ENCODE data around the gene PEAK3.

The PEAK3 gene

DNA sequence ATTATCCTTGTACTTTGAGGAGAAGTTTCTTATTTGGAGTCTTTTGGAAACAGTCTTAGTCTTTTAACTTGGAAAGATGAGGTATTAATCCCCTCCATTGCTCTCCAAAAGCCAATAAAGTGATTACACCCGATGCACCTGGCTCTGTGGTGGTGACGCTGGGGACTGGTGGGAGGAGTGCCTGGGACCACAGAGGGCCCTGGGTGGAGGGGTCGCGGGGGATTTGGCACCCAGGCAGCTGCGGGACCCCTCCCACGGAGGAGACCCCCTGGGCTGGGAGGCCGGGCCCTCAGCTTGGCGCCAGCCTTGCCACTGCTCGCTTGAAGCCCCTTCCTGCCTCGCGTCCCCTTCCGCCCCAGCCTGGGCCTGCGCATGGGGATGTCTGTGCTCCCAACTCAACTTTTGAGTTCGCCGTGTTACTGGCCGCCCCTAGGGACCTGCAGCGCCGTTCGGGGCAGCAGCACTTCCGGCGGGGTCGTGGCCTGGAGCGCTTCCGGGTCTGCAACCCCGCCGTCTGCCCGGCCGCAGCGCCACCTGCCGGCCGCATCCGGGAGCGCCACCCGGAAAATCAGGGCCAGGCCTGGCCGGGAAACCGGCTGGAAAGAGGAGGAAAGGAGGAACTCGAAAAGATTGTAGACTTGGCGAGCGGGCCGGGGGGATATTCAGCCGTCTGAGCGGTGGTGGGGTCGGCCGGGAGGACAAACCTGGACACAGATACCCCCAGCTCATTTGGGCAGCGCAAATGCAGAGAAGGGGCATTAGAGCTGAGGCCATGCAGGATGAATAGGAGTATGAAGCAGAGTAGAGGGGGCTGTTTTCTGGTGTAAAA, 8.4 kb downstream of the PEAK3 start:
- TF ChIP-seq, protein P1, sequence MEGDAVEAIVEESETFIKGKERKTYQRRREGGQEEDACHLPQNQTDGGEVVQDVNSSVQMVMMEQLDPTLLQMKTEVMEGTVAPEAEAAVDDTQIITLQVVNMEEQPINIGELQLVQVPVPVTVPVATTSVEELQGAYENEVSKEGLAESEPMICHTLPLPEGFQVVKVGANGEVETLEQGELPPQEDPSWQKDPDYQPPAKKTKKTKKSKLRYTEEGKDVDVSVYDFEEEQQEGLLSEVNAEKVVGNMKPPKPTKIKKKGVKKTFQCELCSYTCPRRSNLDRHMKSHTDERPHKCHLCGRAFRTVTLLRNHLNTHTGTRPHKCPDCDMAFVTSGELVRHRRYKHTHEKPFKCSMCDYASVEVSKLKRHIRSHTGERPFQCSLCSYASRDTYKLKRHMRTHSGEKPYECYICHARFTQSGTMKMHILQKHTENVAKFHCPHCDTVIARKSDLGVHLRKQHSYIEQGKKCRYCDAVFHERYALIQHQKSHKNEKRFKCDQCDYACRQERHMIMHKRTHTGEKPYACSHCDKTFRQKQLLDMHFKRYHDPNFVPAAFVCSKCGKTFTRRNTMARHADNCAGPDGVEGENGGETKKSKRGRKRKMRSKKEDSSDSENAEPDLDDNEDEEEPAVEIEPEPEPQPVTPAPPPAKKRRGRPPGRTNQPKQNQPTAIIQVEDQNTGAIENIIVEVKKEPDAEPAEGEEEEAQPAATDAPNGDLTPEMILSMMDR (IDR thresholded peaks at IDR 0.05; ENCODE audit: low read depth, low read length), result peak; percentile 87

DNA sequence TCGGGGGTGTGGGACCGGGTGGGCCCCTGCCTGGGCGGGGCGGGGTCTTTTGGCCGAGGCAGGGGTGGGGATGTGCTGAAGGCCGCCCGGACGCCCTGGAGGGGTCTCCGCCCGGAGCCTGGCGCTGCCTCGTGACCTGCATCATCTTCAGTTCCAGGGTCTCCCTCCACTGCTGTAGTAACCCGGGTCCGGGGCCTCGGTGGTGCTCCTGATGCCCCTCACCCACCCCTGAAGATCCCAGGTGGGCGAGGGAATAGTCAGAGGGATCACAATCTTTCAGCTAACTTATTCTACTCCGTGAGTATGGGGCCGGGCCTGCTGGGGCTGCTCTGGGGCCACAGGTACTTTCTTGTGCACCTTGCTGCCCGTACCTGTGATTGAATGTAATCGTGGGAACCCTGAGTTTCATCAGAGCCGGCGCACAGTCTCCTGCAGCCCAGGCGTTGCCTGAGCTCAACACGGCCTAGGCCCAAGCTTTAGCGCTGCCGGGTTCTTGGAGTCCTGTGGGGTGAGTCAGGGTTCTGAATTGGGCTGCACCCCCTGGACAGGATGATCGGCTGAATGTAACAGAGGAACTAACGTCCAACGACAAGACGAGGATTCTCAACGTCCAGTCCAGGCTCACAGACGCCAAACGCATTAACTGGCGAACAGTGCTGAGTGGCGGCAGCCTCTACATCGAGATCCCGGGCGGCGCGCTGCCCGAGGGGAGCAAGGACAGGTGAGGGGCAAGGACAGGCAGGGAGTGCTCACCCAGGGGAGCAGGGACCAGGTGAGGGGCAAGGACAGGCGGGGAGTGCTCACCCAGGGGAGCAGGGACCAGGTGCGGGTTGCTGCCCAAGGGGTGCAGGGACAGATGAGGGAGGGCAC, 10.5 kb downstream of the PEAK3 start:
- H3K4me3 ChIP-seq (ENCODE audit: low read depth, low read length), result peak overlapping the region; percentile 97
- TF ChIP-seq, protein P1 (IDR thresholded peaks at IDR 0.05; ENCODE audit: low read depth, low read length), result no peak

More for the DNA sequence above, 8.4 kb downstream of the PEAK3 start:
- H3K4me3 ChIP-seq (ENCODE audit: low read depth, low read length), result peak overlapping the region; percentile 41

DNA sequence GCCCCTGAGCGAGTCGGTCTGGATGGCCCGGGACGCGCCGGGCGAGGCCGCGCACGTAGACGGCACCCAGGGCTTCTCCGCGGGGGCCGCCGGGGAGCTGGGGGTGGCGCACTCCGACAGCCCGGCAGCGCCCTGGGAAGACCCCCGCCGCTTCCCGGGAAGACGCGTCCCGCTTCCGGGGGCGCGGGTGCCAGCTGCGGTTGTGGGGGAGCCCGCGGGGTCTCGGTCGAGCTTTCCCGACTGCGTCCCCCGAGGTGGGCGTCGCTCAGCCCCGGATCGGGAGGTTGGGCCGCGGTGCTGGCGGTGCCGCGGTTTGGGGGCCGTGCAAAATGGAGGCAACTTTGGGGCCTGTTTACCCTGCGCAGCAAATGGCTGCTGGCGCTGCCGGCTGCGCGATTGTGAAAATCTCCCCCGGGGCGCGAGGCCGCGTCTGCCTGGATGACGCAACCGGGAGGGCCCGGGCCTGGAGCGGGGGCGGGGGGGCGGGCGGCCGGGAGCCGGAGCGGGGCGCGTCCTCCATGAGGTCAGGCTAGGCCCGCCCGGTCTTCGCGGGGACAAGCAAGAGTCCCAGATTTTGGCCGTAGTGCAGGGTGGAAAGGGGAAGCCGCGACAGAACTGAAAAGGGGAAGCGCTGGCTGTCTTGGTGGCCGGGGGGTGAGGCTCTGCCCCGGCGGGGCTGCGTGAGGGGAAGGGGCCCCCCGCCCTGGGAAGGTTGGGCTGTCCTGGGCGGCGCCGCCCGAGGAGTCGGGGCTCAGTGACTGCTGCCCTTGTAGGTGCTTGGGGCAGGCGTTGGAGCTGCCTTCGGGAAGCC, 11.3 kb downstream of the PEAK3 start:
- H3K4me3 ChIP-seq (ENCODE audit: low read depth, low read length), result peak overlapping the region; percentile 97

DNA sequence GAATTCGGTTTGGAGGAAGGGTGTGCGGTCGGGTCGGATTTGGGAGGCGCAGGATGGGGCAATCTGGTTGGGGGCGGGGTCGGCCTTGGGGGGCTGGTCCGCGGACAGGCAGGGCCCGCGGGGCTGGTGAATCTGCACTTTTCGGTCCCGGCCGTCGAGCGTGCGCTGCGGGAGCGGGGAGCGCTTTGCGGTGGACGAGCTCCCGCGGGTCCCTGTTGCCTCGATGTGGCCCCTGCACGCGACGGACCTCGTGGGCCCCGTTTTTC, 11.9 kb downstream of the PEAK3 start:
- TF ChIP-seq, protein P1 (IDR thresholded peaks at IDR 0.05; ENCODE audit: low read depth, low read length), result no peak
- peak overlapping the region; percentile 97 for H3K4me3 ChIP-seq (ENCODE audit: low read depth, low read length)

More for the DNA sequence above, 11.3 kb downstream of the PEAK3 start:
- TF ChIP-seq, protein P1 (IDR thresholded peaks at IDR 0.05; ENCODE audit: low read depth, low read length), result no peak

DNA sequence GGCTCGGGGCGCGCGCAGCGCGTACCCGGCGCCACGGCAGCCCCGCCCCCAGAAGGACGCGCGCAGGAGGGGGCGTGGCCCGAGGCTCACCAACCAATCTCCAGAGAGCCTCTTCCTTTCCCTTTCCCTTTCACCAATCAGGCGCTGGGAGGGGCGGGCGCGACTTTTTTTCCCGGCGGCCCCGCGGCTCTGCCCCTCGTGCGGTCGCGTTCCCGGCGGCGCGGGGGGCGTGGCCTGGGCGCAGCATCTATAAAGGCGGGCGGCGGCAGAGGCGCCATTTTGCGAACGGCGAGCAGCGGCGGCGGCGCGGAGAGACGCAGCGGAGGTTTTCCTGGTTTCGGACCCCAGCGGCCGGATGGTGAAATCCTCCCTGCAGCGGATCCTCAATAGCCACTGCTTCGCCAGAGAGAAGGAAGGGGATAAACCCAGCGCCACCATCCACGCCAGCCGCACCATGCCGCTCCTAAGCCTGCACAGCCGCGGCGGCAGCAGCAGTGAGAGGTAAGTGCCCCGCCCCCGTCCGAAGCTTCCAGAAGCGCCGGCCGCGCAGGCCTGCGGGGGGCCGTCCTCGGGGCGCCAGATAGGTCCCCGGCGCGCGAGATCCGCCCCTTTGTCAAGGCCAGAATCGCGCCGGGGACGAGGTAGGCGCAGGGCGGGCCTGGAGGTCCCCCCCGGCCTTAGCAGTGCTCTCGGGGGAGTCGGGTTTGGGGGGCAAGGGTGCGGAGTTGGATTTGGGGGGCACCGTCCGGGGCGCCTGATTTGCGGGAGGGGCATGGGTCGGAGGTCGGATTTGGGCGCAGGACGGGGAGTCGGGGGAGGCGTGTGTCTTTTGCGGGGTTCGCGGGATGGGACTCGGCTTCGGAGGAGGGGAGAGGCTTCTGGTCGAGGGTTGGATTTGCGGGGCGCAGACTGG, 12.5 kb downstream of the PEAK3 start:
- TF ChIP-seq, protein P1 (IDR thresholded peaks at IDR 0.05; ENCODE audit: low read depth, low read length), result no peak
- peak overlapping the region; percentile 97 for H3K4me3 ChIP-seq (ENCODE audit: low read depth, low read length)

DNA sequence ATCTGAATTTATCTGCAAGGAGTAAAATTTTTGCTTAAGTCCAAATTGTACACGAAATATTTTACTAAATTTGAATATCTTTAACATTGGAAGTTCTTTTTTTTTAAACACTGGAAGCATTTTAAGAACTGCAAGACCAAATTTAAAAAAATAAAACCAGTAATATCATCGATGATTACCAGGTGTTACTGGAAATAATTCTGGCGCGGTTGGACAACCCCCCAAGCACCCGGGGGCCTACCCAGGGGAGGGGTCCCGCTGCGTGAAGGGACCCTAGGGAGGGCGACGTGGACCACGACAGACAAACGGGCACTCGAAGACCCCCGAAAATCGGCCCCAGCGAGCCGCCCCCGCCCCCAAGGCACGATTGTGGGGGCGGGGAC, 13.1 kb downstream of the PEAK3 start:
- peak overlapping the region; percentile 97 for H3K4me3 ChIP-seq (ENCODE audit: low read depth, low read length)
- TF ChIP-seq, protein P1 (IDR thresholded peaks at IDR 0.05; ENCODE audit: low read depth, low read length), result no peak
